Fibroblast of villous mesenchyme (primary cell): ENCODE measurements around the gene BBC3. TPM values are rescaled to one million over a fixed set of nuclear protein-coding genes. Genes with fewer than 3 reads are reported as not detected.
A peak's percentile ranks its signal among the peaks of the same experiment; 100 is the strongest.
"Not testable (repeated sequence)": the region's sequence is repeated elsewhere in the genome, so short reads cannot be mapped to it uniquely, and the experiment has no call there.

Experiments used
- DNase-seq: peaks from one replicate; pipeline ENCODE4 v3.0.0-alpha.2; 2010; ENCODE audit warnings: low read depth
- H3K4me3 ChIP-seq: 2 replicates; pipeline ENCODE4 v1.5.1; 2011; ENCODE audit warnings: low read depth, mild to moderate bottlenecking, low read length
- total RNA-seq: library from RNA; depleted of rRNA; stranded (reverse); fragments of >200 nt; gene quantifications from 2 replicates; pipeline ENCODE4 v1.2.3, GENCODE V29; 2012
- TF ChIP-seq, protein P1 (sequence below): IDR thresholded peaks from 2 replicates; pipeline ENCODE4 v1.5.1; 2012; ENCODE audit warnings: low read depth, mild to moderate bottlenecking, low read length; ENCODE audit not compliant: insufficient read depth

Gene BBC3
- total RNA-seq, 1 donor, result 6.0 TPM

DNA sequence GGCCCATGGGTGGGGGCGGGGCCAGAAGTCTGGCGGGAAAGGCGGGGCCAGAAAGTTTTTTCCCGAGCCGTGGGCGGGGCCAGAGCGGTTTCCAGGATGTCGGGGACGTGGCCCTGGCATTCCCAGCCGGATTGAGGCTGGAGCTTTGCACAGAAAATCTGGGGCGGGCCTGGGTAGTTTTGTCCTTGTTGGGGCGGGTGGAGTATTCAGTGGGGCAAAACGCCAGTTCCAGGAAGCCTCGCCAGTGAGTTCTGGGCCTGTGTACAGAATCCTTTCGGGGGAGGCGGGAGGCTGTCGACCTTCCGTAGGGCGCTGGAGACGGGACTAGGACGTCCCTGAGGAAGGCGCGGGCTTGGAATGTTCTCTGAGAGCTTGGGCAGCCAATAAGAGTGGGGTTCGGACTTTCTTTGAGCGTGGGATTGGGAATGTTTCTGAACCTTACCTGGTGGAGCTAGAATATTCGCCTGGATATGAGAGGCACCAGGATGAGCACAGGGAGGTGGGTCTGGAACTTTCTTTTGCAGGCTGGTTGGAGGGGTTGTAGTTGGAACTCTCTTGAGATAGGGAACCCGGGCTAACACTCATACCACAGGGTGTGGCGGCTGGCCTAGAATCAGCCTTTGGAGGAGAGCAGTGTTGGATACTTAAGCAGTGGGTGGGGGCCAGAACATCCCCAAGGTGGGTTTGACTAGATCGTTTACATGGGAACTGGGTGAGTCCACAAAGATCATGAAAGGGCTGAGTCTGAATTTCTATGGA is 26.6 kb upstream of the BBC3 start:
- peak overlapping the region; percentile 75 for H3K4me3 ChIP-seq
- TF ChIP-seq, protein P1, sequence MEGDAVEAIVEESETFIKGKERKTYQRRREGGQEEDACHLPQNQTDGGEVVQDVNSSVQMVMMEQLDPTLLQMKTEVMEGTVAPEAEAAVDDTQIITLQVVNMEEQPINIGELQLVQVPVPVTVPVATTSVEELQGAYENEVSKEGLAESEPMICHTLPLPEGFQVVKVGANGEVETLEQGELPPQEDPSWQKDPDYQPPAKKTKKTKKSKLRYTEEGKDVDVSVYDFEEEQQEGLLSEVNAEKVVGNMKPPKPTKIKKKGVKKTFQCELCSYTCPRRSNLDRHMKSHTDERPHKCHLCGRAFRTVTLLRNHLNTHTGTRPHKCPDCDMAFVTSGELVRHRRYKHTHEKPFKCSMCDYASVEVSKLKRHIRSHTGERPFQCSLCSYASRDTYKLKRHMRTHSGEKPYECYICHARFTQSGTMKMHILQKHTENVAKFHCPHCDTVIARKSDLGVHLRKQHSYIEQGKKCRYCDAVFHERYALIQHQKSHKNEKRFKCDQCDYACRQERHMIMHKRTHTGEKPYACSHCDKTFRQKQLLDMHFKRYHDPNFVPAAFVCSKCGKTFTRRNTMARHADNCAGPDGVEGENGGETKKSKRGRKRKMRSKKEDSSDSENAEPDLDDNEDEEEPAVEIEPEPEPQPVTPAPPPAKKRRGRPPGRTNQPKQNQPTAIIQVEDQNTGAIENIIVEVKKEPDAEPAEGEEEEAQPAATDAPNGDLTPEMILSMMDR, result no peak
- no peak for DNase-seq

GRCh38 chr19:47256693-47257410 is 25.9 kb upstream of the BBC3 start:
- H3K4me3 ChIP-seq, result peak overlapping the region; percentile 68
- peak; percentile 100 for DNase-seq
- TF ChIP-seq, protein P1, result no peak

GRCh38 chr19:47255879-47256692 is 25.1 kb upstream of the BBC3 start, which contains the start of gene CCDC9:
Gene CCDC9 (plus strand): TSS chr19:47256525. CDS start chr19:47258401, 1,876 bp downstream.
- peak; percentile 97 for DNase-seq
- H3K4me3 ChIP-seq, result peak within 1 kb of the TSS; percentile 75
- TF ChIP-seq, protein P1, result no peak

- DNase-seq, result no peak
- H3K4me3 ChIP-seq, result no peak overlapping the region
- TF ChIP-seq, protein P1, result no peak
Observed at GRCh38 chr19:47253970-47254369, 23.0 kb upstream of the BBC3 start.

DNA sequence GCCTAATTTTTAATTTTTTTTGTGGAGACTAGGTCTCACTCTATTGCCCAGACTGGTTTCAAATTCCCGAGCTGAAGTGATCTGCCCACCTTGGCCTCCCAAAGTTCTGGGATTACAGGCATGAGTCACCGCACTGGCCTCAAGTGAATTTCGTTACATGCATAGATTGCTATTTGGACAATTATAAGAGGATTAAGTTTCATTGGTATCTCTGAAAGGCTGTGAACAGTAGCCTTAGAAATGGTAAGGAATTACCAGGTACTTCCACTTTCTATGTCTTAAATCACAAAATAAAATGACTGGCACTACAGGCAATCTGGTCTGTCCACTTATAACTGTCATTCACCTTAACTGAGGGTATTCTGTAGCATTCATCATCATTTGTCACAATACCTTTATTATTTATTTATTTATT is 22.5 kb upstream of the BBC3 start:
- TF ChIP-seq, protein P1, result no peak
- no peak overlapping the region for H3K4me3 ChIP-seq
- peak; percentile 68 for DNase-seq

GRCh38 chr19:47253016-47253415 is 22.0 kb upstream of the BBC3 start:
- not testable (repeated sequence) for H3K4me3 ChIP-seq, DNase-seq
